T follicular helper cell (primary cell): ENCODE data around the gene UNC93B1.
A peak's percentile ranks its signal among the peaks of the same experiment; 100 is the strongest.
"Not testable (repeated sequence)": the region's sequence is repeated elsewhere in the genome, so short reads cannot be mapped to it uniquely, and the experiment has no call there.

Experiments
- DNase-seq: peaks from one replicate; pipeline ENCODE4 v3.0.0-alpha.2; 2020; ENCODE audit warnings: low read depth

UNC93B1 gene

DNA sequence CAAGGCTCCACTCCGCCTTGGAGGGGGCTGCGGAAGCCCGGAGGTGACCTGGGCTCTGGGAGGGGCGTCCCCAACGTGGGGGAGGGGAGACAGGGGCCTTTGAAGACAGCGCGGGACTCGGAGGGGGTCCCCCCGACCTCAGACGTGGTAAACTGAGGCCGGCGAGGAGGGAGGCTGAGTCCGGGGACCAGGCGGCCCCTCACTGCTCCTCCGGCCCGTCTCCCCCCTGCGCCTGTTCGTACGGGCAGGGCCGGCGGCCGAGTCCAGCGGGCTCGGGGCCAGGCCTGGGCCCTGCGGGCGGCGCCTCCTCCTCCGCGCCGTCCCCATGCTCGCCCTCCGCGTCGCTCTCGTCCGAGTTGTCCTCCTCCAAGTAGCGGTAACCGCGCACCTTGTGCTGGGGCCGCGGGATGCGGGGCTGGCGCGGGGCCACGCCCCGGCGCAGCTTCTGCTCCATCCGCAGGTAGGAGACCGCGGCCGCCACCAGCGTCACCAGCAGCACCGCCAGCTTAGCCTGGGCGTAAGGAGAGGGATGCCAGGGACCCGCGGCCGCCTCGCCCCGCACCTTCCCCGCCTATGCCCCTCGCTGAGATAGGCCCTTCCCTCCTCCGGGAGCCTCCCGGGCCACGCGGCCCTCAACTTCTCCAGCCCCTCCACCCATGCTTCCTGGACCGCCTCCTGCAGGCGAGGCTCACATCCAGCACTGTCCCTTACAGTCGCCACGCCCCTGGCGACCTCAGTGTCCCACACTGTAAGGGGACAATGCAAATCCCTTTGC is 12.4 kb downstream of the UNC93B1 start:
- DNase-seq, result not testable (repeated sequence)

DNA sequence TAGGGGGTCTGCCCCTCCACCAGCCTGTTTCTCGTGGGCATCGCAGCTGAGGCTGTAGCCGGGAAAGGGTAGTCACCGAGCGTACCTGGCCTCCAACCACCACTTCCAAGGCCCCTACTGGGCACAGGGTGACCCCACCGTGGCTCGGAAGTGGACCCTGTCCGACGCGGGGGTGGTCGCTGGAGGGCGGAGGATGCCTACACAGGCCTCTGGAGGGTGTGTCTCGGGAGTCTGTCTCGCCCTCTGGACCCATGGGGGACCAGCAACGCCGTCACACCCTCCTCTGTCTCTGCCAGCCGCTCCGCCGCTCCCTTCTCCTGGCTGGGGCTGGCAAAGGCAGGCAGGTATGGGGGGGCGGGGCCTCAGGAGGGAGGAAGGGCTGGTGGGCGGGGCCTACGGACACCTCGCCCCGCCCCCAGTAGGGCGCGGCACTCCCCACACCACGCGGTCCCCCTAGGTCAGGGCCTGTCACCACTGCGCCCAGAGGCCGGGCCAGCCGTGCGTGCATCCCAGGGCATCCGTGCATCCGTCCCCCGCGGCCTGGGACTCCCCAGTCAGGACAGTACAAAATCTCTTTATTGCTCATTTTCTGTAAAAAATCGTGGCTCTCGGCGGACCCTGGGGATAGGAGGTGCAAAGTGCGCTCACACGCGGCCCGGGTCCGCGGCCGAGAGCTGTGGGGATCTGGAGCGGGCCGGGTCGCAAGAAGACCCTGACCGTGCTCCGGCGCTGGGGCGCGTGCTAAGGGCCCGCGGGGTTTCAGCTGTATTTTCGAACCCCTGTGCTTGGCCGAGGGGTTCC is 13.2 kb downstream of the UNC93B1 start:
- not testable (repeated sequence) for DNase-seq

DNA sequence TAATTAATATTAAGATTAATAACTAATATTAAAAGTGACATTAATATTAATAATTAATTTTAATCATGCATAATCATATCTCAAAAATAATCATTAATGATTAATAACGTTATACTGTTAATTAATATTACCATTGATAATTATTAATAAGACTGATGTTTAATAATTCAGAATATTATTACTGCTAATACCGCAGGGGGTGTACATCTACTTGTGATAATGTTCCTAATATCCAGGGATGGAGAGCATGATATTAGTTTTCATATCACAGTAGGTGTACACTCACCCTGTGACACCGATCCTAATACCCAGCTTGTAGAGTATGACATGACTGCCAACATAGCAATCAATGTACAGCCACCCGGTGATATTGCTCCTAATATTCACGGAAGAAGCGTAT is 18.6 kb downstream of the UNC93B1 start:
- not testable (repeated sequence) for DNase-seq

DNA sequence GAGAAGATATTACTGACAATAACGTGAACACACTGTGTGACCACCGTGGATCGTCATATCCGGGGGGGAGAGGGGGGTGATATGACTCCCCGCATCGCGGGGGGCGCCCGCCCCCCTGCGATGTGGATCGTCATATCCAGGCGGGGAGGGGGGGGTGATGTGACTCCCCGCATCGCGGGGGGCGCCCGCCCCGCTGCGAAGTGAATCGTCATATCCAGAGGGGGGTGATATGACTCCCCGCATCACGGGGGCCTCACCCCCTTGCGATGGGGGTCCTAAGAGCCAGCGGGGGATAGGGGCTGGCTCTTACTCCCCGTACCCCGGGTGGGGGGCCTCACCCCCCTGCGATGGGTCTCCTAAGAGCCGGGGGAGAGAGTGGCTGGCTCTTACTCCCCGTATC is 19.9 kb downstream of the UNC93B1 start:
- DNase-seq, result no peak

DNA sequence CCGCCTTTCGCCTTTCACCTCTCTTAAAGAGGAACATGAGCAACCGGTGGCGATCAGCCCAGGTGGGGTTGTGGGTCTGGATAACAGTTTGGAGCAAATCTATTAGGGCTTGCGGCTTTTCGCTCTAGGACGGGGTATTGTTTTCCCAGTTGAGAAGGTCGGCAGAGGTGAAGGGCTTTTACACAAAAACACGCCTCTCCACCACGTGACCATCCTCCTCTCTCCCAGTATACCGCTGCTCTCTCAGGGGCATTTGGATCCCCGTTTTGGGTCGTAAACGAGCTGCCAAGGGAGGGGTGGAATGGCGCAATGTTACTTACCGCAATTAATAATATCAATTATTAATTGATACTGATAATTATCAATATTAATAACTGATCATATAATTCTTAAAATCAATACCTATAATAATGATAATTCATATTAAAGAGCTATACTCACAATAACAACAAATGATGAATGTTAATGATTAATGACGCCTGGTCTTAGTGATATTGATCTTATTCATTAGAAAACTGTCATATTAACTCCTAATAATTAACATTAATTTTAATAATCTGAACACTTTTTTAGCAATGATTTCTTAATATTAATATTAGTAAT is 21.5 kb downstream of the UNC93B1 start:
- not testable (repeated sequence) for DNase-seq

DNA sequence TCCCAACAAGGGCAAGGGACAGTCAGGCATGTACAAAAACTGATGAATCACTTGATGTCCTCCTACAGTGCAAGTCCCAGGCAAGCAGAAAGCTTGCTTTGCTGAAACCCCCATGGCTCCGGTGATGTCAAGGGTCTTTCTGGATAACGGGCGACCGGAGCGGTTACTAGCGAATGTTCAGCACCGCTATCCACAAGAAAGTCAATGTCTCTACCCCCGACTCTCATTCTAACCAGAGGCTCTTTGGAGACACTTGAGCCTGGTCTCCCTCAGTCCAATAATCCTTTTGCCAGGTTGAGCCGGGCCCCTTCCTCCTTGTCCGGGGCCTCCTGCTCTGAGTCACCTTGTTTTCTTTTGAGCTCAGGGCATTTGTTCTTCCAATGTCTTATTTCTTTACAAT is 22.7 kb downstream of the UNC93B1 start:
- DNase-seq, result not testable (repeated sequence)

DNA sequence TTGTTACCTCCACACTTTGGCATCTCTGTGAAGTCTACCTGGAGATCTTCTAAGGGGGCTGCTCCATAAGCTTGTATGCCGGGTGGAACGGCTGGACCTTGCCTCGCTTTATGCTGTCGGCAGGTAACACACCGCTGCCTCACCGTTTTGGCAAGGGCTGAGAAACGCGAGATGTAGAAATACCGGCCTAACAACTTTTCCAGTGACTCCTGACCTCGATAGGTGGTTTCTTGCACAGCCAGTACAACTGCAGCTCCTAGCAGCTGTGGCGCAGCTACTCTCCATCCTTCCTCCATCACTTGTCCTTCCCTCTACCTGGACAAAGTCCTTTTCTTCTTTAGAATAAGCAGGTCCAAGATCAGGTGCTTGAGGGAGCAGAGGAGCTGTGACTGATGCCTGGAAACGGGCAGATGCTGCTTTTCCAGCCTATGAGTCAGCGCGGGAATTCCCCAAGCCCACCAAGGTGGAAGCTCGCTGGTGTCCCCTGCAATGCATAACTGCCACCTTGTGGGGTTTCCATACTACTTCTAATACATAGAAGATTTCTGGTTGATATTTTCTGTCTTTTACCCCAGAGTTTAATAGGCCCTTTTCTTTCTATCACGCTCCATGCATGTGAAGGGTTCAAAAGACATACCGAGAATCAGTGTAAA is 25.0 kb downstream of the UNC93B1 start:
- not testable (repeated sequence) for DNase-seq

DNA sequence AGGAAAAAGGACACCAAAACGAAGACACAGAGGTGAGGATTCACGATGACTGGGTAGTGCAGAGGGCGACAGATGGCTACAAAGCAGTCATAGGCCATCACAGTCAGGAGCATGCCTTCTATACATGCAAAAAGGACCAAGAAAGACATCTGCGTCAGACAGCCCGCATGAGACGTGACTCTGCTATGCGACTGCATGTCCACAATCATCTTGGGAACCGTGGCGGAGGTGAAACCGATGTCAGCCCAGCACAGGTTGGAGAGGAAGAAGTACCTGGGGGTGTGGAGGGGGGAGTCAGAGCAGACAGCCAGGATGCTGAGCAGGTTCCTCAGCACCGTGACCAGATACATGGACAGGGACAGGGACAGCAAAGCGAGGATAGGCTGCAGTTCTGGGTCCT is 29.2 kb downstream of the UNC93B1 start:
- not testable (repeated sequence) for DNase-seq

DNA sequence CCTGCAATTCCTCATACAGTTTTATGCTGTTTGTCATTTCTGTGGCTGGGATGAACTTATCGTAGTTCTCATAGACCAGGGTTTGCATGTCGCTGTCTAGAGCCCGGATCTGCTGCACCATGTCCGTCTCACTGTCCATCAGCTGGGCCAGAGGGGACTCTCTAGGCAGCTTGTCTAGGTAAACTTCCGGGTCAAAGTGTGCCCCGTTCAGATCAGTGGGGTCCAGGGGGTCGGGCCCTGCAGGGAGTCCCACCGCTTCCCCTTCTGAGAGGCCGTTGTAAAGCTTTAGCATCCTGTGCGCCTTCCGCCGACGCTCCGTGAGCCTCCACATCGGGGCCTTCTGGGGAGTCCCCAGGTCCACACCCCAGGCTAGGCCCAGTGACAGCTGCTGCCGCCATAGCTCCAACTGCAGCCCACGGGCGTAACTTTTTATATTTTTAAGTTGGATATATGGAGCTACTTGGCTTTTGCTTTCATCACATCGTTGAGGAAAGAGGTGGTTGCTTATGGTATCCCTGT is 38.0 kb downstream of the UNC93B1 start:
- not testable (repeated sequence) for DNase-seq

DNA sequence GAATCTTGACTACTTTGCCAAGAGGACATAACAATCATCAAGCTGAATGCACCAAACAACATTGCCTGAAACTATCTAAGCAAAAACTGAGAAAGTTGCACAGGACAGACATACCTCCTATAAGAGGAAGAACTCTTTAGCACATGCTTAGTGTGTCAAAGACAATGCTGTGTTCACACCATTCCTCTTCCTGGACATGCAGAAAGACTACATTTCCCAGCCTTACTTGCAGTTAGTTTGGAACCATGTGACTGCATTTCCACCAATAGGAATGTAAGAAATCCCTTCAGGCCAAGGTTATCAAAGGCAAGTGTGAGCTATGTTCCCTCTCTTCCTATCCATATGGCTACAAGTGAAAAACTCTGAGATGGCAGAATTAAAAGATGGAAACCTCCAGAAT is 39.2 kb downstream of the UNC93B1 start:
- DNase-seq, result not testable (repeated sequence)

DNA sequence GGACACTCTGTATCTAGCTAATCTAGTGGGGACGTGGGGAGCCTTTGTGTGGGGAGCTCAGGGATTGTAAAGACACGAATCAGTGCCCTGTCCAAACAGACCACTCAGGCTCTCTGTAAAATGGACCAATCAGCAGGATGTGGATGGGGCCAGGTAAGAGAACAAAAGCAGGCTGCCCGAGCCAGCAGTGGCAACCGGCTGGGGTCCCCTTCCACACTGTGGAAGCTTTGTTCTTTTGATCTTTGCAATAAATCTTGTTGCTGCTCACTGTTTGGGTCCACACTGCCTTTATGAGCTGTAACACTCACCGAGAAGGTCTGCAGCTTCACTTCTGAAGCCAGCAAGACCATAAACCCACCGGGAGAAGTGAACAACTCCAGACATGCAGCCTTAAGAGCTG is 40.0 kb downstream of the UNC93B1 start:
- not testable (repeated sequence) for DNase-seq

DNA sequence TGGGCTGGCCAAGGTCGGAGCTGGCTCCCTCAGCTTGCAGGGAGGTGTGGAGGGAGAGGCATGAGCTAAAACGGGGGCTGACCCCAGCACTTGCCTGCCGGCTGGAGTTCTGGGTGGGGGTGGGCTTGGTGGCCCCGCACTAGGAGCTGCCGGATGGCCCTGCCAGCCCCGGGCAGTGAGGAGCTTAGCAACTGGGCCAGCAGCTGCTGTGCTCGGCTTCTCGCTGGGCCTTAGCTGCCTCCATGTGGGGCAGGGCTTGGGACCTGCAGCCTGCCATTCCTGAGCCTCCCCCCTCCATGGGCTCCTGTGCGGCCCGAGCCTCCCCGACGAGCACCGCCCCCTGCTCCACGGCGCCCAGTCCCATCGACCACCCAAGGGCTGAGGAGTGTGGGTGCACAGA is 40.7 kb downstream of the UNC93B1 start:
- DNase-seq, result not testable (repeated sequence)

DNA sequence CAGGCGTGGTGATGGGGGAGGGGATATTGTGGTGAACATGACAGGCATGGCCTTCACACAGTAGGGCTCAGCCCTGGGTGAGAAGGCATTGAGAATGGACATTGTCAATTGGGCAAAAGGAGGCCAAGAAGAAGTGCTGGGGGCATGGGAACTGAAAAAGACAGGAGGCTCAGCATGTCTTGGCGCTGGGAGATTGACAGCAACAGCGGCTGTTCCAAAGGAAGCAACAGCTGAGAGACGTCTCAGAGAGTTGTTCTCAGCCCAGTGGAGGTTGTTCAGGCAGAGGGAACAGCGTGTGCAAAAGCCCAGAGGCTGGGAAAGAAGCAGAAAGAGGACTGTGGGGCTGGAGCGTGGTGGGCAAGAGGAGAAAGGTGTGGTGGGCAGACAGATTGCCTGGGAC is 47.7 kb downstream of the UNC93B1 start:
- not testable (repeated sequence) for DNase-seq

DNA sequence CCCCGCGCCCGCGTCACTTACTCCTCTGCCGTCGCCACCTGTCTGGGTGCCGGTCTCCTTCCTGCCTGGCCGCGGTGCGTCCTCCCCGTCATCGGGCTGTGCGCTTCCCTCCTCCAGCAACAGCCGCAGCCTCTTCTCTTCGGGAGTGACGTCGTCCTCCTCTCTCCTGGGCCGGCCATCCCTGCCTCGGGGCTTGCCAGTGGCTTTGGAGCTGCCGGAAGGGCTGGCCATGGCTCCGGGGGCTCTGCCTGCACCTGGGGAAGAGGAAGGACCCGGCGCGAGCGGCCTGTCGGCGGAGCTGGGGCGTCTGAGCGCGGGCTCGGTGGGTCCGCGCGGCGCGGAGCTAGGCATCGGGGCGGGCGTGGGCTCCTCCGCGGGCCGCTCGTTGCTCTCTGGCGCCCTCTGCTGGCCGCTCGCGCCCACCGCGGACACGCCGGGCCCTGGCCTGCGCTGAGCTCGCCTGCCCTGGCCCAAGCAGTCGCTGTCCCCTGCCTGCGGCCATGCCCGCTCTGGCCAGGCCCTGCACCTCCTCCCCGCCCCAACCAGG is 48.4 kb downstream of the UNC93B1 start:
- DNase-seq, result peak; percentile 65

DNA sequence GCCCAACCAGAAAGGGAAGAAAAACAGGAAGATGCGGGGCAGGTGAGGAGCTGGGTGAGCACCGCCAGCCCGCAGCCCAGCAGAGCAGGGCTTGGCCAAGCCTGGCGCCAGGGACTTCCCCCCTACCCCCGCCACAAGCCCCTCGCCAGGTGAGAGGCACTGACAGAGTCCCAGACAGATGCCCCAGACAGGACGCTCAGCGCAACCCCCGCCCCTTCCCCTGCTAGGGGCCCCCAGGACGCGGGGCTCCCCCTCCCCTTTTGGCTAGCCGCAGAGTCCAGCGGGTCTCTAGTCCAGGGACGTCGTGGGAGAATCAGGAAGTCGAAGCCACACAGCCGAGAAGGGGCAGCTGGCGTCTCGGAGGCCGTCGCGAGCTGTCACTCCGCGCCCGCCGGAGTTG is 48.9 kb downstream of the UNC93B1 start:
- not testable (repeated sequence) for DNase-seq

DNA sequence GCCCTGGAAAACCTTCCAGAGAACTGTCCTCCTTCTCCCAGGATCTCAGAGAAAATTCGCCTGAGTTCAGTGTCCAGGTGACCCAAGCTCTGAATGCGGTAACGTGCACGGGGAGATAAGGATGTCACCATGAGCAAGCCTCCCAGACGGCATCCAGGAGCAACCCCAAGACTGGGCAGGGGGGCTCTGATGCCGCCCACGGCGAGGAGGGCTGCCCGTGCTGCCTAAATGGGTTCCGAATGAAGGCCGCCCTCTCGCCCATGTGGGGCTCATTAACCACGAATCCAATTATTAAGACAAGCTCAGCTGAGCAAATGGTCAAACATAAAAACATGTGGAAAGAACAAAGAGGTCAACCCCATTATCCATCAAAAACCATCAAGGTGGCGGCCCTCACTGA is 49.6 kb downstream of the UNC93B1 start:
- DNase-seq, result not testable (repeated sequence)

DNA sequence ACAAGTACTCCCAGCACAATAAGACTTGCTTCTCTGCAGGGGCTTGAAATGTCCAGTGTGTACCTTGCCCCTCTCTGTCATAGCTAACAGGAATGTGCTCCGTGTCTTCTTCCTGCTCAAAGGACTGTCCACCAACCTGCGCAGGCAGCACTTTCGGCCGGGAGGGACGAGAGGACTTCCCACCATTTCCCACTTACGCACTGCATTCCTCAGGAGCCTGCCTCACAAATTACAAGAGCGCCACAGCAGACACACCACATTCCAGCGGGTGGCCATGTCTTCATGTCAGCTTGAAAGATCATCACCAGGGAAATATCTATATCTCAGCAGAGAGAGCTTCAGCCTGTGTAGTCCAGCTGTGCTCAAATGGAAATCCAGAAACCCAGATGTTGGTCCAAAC is 53.2 kb downstream of the UNC93B1 start:
- DNase-seq, result not testable (repeated sequence)

DNA sequence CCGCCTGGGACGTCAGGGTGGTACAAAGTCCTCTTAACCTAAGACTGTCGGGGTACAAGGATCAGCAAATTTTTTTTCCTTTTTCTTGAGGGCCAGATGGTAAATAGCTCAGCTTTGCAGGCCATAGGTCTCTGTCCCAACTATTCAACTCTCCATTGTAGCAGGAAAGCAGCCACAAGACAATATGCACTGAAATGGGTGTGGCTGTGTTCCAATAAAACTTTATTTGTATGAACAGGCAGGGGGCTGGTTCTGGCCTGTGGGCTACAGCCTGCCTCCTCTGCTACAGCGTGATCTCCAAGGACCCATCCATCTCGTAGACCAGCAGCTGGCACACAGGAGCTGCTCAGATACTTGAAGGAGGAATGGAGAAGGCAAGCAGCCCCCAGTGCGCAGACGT is 56.1 kb downstream of the UNC93B1 start:
- not testable (repeated sequence) for DNase-seq

DNA sequence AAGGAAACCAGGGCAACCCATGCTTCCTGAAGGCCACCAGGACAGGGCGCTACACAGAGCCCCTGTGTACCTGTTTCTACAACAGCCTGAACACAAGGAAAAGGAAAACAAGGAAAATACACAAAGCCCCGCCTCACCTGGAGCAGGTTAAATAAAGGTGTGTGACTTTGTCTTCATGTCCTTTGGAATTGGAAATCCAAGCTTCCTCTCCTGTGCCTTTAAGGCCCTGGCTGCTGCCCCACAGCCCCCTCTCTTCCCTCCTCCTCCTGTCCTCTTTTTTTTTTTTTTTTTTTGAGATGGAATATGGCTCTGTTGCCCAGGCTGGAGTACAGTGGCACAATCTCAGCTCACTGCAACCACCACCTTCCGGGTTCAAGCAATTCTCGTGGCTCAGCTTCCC is 57.5 kb downstream of the UNC93B1 start:
- not testable (repeated sequence) for DNase-seq

DNA sequence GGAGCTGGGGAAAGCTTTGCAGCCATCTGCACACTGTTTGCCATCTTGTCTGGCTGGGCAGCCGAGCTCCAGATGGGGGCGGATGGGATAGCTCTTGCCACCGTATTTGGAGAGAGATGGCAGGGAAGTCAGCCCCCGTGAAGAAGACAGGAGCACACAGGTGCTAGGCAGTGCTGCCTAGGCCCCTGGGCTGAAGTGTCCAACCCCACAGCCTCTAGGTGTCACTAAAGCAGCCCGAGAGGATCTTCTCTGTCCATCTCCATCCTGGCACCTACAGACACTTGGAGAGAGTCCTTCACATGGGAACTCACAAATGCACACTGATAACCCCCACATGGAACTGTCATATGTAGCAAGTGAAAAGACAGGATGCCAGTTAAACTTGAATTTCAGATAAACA is 60.5 kb downstream of the UNC93B1 start:
- DNase-seq, result not testable (repeated sequence)
